PC-9 (cell line): Measurements from ENCODE around the gene MAP1LC3B2.

ENCODE experiments used
- CTCF ChIP-seq: fragments of 200-600 bp; sonication (generic); conservative IDR thresholded peaks from 2 replicates; pipeline ENCODE4 v1.6.1; 2017; ENCODE audit warnings: mixed run types, antibody characterized with exemption, mild to moderate bottlenecking, moderate library complexity
- EZH2 ChIP-seq: fragments of 200-600 bp; sonication (generic); IDR thresholded peaks from 2 replicates; pipeline ENCODE4 v1.8.0; 2017; ENCODE audit warnings: antibody characterized with exemption, low read depth

DNA sequence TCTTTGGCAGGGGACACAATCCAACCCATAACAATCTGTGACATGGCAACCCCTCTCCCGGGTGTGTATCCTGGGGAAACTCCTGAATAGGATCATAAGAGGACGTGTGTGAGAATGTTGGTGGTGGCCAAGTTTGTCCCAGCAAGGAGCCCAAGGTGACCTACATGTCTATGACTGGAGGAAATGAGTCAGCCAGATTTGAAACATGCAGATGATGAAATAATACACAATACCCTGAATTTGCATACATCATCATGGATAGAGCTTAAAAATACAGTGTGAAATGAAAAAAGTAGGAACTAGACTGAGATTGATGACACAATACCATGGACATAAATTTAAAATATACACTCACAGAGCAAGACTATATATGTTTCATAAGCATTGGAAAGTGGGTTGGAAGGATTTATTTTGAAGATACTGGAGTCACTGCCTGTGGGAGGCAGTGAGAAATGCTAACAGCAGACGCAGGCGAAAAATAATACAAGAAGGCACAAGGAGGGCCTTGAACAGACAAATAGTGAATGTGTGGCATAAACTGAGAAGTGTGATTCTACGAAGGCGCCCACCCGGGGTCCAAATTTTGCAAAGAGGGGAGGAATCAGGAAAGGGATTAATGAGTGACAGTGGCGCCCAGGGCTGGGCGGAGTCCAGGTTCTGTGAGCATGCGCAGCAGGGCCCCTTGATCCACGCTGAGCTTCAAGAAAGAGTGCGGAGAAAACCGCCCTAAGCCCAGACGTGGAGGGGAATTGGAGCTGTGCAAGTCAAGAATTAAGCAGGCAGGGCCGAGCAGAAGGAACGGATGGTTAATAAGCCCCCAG, 7.0 kb upstream of the MAP1LC3B2 start:
- no peak for TF ChIP-seq CTCF
- TF ChIP-seq EZH2 = no peak
